ENCODE data around the gene ICAM2. TPM values are rescaled to one million over a fixed set of nuclear protein-coding genes. Genes with fewer than 3 reads are reported as not detected.

The ICAM2 gene
- total RNA-seq, 1 donor from 2014 or later, result 55.7 TPM

GRCh38 chr17:63978272-63979200 lies 41.9 kb downstream of the ICAM2 start:
- no peaks in the 10 kb centered on the region for H3K9me3 ChIP-seq
- DNase-seq (ENCODE audit: extremely low spot score in 2 of 2), result no peak
- peaks cover 16% of the 10 kb centered on the region for H3K4me1 ChIP-seq
- no peaks in the 10 kb centered on the region for H3K27me3 ChIP-seq
- no peak overlapping the region for H3K4me3 ChIP-seq
- intact Hi-C loops (cut with DNase I), result no loop called here
- no peaks in the 10 kb centered on the region for H3K36me3 ChIP-seq
- no peak overlapping the region for H3K27ac ChIP-seq
- TF ChIP-seq CTCF (IDR thresholded peaks at IDR 0.05) (no peak), POLR2AphosphoS5 (IDR thresholded peaks at IDR 0.05; ENCODE audit: insufficient read depth in 1 of 2, low read depth in 1 of 2) (no peak), POLR2A (IDR thresholded peaks at IDR 0.05) (no peak)

GRCh38 chr17:63976702-63977101 lies 43.7 kb downstream of the ICAM2 start:
- no peak for TF ChIP-seq POLR2AphosphoS5 (IDR thresholded peaks at IDR 0.05; ENCODE audit: insufficient read depth in 1 of 2, low read depth in 1 of 2)
- TF ChIP-seq POLR2A (IDR thresholded peaks at IDR 0.05), result no peak
- TF ChIP-seq CTCF (IDR thresholded peaks at IDR 0.05), result no peak
- no peak overlapping the region for H3K4me3 ChIP-seq
- no peak overlapping the region for H3K27ac ChIP-seq
- intact Hi-C loops (cut with DNase I), result no loop called here
- no peak for DNase-seq (ENCODE audit: extremely low spot score in 2 of 2)
- H3K9me3 ChIP-seq, result no peaks in the 10 kb centered on the region
- H3K36me3 ChIP-seq, result no peaks in the 10 kb centered on the region
- H3K27me3 ChIP-seq, result no peaks in the 10 kb centered on the region
- H3K4me1 ChIP-seq, result peaks cover 7% of the 10 kb centered on the region

- no peaks in the 10 kb centered on the region for H3K9me3 ChIP-seq
- no peaks in the 10 kb centered on the region for H3K27me3 ChIP-seq
- TF ChIP-seq POLR2A (IDR thresholded peaks at IDR 0.05) (no peak), CTCF (IDR thresholded peaks at IDR 0.05) (no peak), POLR2AphosphoS5 (IDR thresholded peaks at IDR 0.05; ENCODE audit: insufficient read depth in 1 of 2, low read depth in 1 of 2) (no peak)
Observed at GRCh38 chr17:63975541-63976092, 44.8 kb downstream of the ICAM2 start.

GRCh38 chr17:63974594-63975192 lies 45.7 kb downstream of the ICAM2 start:
- Histone ChIP-seq H3K4me1 (no peaks in the 10 kb centered on the region), H3K27me3 (no peaks in the 10 kb centered on the region), H3K9me3 (no peaks in the 10 kb centered on the region), H3K4me3 (no peak overlapping the region), H3K36me3 (no peaks in the 10 kb centered on the region), H3K27ac (no peak overlapping the region)
- TF ChIP-seq CTCF (IDR thresholded peaks at IDR 0.05), result no peak
- no peak for TF ChIP-seq POLR2A (IDR thresholded peaks at IDR 0.05)
- TF ChIP-seq POLR2AphosphoS5 (IDR thresholded peaks at IDR 0.05; ENCODE audit: insufficient read depth in 1 of 2, low read depth in 1 of 2), result no peak
- intact Hi-C loops (cut with DNase I), result no loop called here
- no peak for DNase-seq (ENCODE audit: extremely low spot score in 2 of 2)

More at GRCh38 chr17:63975541-63976092, 44.8 kb downstream of the ICAM2 start:
- Histone ChIP-seq H3K36me3 (no peaks in the 10 kb centered on the region), H3K27ac (no peak overlapping the region), H3K4me1 (peaks cover 7% of the 10 kb centered on the region), H3K4me3 (no peak overlapping the region)
- no peak for DNase-seq (ENCODE audit: extremely low spot score in 2 of 2)
- intact Hi-C loops (cut with DNase I), result no loop called here

Data from vagina (tissue), 2 donors.